Measurements from ENCODE around the gene GIMD1.
"Not testable (repeated sequence)": the region's sequence is repeated elsewhere in the genome, so short reads cannot be mapped to it uniquely, and the experiment has no call there.

Gene GIMD1

DNA sequence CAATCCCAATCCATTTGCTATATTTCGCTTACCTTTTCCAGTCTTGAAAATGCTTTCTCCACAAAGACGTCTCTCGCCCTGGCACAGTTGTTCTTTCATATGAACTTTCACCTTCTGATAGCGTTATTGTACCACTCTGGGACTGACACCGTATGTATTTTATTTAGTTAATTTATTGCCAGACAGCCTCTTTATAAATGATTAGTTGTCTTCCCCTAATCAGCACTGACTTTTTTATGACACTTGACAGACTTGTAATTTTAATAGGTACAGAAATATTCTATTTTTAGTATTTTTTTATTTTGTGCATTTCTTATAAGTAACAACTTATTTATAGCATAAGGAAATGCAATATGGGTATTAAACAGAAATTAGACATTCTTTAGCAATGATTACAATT lies at the start of gene GIMD1:
Gene GIMD1 (minus strand): TSS at position 101 of the 400 bp plus-strand sequence. CDS start 1,343 bp downstream, outside the sequence.
- DNase-seq (ENCODE audit: low read depth in 3 of 3, low spot score in 1 of 3) = no peak

DNA sequence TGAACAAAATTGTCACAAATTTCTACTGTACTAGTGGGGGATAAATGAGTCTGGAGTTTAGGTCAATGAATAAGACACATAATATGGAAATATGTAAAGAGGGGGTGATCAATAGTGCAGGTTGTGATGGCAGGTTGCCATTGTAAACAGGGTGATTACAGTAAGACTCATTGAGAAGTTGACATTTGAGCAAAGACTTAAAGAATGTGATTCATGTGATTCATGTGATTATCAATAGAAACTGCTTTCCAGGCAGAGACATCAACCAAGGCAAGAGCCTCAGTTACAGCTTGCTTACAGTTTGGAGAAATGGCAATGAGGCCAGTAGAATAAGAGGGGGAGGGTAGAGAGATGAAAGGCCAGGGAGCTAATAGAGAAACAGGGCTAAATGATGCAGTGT lies 45.8 kb upstream of the GIMD1 start:
- no peak for DNase-seq (ENCODE audit: low read depth in 3 of 3, low spot score in 1 of 3)

DNA sequence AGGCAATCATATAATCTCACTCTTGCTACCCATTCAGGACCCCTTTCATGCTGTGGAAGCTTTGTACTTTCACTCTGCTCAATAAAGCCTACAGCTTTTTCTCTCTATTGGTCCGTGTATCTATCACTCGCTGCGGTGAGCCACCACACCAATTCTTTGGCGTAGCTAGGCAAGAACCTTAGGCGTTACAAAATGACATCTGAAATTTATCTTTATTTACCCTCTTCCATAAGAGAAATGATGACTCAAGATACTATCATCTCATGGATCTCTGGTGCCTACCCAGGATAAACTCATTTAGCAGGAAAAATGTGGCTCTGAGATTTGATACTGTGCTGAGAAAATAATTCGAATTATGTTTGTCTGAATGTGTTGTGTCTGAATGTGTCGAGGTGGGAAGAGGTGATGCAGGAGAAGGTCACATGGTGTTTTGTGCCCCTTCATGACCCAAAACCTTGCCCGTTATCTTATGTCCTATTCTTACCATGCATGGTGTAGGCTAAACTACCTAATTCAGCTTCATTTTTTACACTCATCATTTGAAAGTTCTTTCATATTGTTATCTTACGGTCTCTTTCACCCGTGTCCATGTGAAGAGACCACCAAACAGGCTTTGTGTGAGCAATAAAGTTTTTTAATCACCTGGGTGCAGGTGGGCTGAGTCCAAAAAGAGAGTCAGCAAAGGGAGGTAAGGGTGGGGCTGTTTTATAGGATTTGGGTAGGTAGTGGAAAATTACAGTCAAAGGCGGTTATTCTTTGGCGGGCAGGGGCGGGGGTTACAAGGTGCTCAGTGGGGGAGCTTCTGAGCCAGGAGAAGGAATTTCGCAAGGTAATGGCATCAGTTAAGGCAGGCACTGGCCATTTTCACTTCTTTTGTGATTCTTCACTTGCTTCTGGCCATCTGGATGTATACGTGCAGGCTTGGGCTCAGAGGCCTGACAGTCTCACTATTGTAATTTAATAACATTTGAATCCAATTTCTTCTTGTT lies 41.6 kb upstream of the GIMD1 start:
- no peak for DNase-seq (ENCODE audit: low read depth in 3 of 3, low spot score in 1 of 3)

DNA sequence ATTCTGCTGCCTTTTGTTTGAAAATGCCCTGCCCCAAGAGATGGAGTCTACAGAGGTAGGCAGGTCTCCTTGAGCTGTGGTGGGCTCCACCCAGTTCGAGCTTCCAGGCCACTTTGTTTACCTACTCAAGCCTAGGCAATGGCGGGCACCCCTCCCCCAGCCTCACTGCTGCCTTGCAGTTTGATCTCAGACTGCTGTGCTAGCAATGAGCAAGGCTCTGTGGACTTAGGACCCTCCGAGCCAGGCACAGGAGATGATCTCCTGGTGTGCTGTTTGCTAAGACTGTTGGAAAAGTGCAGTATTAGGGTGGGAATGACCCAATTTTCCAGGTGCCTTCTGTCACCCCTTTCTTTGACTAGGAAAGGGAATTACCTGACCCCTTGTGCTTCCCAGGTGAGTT lies 39.4 kb upstream of the GIMD1 start:
- DNase-seq (ENCODE audit: low read depth in 3 of 3, low spot score in 1 of 3) = not testable (repeated sequence)

DNA sequence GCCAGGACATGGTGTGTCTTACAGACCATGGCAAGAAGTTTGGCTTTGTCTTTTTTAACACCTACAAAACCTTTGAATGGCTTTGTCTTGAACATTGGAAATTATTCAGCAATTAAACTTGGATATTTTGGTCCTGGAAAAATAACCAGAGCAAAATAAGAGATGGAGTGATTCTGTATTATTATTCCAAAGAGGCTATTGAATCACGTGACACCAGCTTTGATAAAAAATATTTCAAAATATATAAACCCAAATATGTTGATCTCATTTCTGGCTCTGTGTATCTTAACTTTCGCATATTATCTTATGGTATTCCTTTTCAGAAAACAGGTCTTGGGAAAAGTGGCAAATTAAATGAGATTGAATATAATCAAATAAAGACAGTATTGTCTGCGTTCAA lies 32.6 kb upstream of the GIMD1 start:
- DNase-seq (ENCODE audit: low read depth in 3 of 3, low spot score in 1 of 3) = no peak

DNA sequence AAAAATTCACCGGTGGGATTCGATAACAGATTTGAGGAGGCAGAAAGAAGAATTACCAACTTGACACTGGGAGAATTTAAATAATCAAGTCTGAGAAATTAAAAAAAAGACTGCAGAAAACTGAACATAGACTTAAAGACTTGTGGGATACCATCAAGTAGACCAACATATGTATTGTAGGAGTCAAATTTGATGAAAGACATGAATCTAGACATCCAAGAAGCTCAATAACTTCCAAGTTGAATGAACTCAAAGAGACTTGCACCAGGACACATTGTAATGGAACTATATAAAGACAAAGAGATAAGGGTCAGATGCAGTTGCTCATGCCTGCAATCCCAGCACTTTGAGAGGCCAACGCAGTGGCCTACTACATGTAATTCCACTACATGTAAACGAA lies 30.3 kb upstream of the GIMD1 start:
- not testable (repeated sequence) for DNase-seq (ENCODE audit: low read depth in 3 of 3, low spot score in 1 of 3)

DNA sequence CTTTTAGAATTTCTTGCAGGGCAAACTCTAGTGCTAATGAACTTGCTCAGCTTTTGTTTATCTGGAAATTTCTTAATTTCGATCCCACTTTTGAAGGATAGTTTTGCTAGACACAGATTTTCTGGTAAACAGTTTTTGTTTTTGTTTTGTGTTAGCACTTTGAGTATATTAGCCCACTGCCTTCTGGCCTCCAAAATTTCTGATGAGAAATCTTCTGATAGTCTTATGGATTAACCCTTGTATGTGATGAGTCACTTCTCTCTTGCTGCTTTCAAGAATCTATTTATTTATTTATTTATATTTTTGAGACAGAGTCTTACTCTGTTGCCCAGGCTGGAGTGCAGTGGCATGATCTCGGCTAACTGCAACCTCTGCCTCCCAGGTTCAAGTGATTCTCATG lies 27.0 kb upstream of the GIMD1 start:
- no peak for DNase-seq (ENCODE audit: low read depth in 3 of 3, low spot score in 1 of 3)

DNA sequence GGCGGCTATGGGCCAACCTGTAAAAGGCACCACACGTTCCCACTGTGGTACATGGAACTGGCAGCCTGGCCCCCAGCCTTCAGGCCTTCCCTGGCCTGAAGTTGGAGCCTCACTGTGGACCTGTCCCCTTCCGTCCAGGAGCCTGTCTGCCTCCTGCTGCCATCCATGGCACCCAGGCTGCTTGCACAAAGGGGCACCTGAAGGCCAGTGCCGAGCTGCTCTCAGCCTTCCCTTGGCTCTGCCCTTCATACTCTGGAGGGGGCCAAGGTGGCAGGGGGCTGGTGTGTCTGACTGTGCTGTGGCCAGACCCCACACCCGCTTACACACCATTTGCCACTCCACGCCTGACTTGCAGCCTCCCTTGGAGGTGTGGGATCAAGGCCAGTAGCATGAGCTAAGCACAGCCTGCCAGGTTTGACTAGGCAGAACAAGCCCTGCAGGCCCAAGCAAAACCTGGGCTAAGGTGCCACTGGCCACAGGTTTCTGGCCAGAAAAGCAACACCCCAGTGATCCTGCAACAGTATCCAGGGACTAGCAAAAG lies 17.3 kb upstream of the GIMD1 start:
- no peak for DNase-seq (ENCODE audit: low read depth in 3 of 3, low spot score in 1 of 3)

DNA sequence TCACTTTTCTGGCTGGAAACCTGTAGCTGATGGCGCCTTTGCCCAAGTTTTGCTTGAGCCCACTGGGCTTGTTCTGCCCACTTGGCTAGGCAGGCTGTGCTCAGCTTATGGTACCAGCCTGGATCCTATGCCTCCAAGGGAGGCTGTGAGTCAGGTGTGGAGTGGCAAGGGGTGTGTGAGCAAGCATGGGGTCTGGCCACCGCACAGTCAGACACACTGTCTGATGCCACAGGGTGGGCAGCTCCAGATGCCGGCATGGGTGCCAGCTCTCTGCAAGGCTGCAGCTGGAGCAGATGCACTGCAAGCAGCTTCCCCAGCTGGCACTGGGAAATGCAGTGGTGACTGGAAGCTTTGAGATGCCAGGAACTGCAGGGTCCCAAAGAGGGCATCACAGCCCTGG lies 16.3 kb upstream of the GIMD1 start:
- no peak for DNase-seq (ENCODE audit: low read depth in 3 of 3, low spot score in 1 of 3)

DNA sequence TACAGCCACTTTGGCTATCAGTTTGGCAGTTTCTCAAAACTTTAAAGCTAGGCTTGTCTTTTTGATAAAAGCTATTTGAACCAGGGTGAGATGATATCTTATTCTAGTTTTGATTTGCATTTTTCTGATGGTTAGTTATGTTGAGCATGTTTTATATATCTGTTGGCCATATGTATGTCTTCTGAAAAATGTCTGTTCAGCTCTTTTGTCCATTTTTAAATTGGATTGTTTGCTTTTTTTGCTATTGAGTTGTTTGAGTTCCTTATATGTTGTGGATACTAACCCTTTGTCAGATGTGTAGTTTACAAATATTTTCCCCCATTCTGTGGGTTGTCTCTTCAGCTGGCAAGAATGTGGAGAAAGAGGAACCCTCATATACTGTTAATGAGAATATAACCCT lies 11.6 kb upstream of the GIMD1 start:
- DNase-seq (ENCODE audit: low read depth in 3 of 3, low spot score in 1 of 3) = no peak

DNA sequence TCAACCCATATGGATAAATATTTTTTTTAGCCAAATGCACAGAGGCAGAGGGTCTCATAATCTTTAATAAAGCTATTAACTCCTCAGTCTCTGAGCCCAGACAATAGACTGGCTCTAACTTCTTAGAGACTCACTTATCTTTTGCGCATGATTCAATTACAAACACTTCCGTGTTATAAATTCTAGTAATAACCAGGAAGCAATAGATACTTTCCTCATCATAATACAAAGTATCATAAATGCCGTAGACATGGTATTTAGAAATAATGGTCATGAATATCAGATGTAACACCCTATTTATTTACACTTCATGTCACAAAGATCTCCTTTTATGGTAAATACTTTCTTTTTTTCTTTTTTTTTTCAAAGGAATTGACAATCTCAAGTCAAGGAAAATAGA lies 4.4 kb upstream of the GIMD1 start:
- DNase-seq (ENCODE audit: low read depth in 3 of 3, low spot score in 1 of 3) = no peak

DNA sequence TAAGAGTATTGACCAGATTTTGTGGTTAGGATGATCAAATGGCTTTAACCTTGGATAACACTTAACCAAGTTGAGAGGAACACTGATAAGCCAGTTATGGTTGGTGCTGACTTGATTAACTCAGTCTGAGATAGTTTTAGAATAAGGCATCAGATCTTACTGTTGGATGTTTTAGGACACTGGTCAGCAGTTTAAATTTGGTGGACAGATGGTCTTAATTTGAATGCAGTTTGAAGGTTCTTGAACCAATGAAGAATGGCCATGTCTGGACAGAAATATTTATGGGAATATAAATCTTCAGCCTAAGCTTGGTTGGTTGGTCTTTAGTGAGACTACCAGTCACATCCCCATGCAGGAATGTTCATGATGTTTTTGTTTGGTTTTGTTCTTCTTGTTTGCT lies 2.6 kb upstream of the GIMD1 start:
- DNase-seq (ENCODE audit: low read depth in 3 of 3, low spot score in 1 of 3) = no peak

DNA sequence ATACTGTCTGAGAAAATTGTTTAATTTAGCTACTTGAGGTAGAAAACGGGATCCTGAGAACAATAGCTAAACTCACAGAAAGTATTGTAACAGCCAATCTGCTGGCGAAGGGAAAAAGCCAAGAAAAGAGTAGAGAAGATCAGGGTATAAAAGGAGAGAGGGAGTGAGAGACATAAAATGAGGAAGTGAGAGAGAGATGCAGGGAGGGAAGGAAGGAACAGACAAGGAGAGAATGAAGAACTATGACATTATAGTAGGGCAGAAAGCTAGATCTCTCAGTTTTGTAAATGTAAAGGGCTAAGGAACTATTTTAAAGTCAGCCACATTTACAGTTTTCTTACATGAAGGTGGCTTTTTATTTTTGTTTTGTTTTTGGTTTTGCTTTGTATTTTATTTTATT lies 1.6 kb upstream of the GIMD1 start:
- DNase-seq (ENCODE audit: low read depth in 3 of 3, low spot score in 1 of 3) = no peak

DNA sequence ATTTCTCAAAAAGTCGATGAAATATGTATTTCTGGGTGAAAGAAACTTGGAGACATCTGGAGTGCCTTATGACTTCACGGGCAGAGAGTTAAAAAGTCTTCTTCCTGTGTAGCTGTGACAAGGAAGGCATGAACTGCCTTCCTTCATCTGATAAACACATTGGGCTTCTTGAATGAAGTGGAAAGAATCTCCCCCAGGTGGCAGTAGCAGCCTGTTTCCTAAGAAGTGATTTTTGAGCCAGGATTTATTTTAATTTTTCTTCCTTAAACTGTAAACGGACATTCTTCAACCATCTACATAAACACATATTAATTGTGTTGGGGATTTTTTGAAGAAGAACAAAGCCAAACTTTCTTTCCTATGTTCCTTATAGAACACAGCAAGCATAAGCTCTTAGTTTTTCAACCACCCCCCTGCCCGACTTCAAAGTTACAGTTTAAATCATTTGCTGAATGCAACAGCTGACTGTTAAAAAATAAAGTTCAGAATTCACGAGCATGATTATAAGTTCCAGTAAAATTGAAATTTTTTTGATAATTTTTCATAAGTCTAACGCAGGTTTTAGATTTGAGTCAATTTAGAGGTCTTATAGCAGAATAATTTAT lies 980 bp upstream of the GIMD1 start:
- DNase-seq (ENCODE audit: low read depth in 3 of 3, low spot score in 1 of 3) = no peak

DNA sequence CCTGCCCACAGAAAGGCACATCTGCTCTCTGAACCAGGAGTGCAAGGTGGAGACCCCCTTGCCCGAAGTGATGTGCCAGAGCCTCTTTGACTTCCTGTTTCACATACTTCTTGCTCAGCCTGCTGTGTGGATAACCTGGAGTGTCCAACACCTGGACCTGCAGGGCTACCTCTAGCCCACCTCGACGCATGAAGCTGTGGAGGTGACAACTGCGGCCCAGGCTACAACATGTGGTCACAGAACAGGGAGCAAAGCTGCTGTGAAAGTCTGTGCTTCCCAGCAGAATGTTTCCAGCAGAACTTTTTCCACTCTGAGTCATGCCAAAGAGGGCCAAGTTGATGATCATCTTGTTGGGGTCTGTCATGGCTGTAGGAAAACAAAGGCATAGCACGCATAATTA lies 1.5 kb downstream of the GIMD1 start:
- DNase-seq (ENCODE audit: low read depth in 3 of 3, low spot score in 1 of 3) = no peak

DNA sequence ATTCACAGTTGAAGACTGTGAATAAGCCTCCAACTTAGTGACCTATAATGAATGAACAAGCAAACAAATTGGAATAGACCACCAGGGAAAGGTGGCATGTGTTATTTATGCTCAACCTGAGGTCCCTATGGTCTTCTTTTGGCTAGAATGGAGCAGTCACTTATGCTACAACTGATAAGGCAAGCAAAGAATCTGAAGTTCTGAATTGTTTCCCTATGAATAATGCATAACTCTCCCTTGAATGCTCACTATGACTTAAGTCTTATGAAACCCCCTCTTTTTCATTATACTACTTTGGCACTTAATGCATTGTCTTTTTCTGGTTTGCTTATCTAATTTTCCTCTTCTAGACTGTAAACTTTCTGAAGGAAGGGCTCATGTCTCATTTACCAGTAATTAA lies 2.6 kb downstream of the GIMD1 start:
- DNase-seq (ENCODE audit: low read depth in 3 of 3, low spot score in 1 of 3) = no peak

DNA sequence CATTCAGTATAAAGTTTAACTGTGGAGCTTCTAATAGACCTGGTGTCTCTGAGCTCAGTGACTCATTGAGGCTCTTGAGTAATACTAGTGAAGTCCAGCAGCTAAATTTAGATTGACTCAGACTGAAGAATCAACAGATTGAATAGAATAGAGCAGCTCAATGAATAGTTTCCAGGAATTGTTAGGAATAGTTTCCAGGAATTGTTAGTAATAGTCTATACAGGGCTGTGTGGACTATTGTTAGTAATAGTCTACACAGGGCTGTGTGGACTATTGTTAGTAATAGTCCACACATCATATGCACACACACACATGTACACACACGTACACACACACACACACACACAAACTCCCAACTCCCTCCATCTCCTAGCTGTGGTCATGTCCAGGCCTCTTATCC lies 3.0 kb downstream of the GIMD1 start:
- no peak for DNase-seq (ENCODE audit: low read depth in 3 of 3, low spot score in 1 of 3)

DNA sequence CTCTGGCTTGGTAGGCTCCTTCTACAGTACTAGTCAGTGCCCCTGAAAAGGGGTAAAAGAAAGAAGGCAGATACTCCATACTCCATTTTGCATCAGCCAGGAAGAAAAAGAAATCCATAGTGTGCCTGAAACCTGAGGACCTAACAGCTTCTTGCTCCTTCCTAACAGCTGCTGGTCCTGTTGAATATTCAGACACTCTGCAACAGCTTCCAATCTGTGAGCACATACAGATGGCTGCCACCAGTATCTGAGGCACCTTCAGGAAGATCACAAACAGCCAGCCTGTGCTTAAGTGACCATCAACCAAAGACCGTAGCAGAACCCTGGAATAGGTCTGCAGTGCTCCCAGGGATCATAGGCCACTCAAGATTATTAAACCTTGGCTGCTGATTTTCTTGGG lies 4.3 kb downstream of the GIMD1 start:
- DNase-seq (ENCODE audit: low read depth in 3 of 3, low spot score in 1 of 3) = no peak

DNA sequence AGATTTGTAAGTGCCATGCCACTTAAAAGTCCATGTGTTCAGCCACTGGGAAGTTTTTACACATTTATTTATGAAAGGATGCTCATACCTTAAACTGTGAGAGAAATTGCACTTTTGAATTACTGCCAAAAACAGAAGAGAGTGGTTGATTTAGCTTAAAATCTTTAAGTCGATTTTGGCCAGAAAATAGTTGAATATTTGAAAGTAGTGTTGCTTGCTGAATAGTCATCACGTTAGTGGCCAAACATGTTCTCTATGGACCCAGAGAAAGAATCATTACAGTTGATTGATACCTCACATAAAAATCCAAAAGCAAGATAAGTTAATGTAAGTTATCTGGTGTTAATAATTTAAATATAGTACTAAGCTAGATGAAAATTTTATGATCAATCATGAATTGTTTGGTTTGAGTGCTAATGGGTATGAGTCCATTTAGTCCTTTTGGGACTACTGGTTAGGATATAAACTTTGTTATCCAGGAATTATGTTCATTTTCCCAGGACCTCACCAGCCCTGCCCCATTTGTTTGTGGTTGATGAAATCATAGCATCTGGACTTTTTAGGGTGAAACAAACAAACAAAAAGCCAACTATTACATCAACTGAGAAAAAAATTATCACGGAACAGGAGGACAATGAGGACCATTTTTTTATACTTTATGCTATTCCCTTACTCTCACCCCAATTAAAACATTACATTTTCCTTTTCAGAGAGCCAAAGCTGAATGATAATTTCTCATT lies 6.3 kb downstream of the GIMD1 start:
- no peak for DNase-seq (ENCODE audit: low read depth in 3 of 3, low spot score in 1 of 3)

DNA sequence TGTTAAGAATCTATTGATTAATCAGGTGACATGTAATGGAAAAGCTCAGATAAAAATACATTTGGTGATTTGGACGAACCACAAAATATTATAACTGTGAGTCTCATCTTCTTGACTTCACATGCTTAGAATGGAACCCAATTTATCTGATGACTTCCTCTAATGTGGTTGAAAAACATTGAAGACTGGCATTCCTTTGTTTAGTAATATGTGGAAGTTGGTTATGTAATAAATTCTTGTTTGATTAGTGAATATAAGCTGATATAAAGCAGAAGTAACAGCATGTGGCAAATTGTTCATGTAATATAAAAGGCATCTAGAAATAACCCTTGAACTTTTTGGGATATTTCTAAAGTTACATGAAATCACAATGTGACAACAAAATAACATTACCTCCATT lies 9.7 kb downstream of the GIMD1 start:
- no peak for DNase-seq (ENCODE audit: low read depth in 3 of 3, low spot score in 1 of 3)

DNA sequence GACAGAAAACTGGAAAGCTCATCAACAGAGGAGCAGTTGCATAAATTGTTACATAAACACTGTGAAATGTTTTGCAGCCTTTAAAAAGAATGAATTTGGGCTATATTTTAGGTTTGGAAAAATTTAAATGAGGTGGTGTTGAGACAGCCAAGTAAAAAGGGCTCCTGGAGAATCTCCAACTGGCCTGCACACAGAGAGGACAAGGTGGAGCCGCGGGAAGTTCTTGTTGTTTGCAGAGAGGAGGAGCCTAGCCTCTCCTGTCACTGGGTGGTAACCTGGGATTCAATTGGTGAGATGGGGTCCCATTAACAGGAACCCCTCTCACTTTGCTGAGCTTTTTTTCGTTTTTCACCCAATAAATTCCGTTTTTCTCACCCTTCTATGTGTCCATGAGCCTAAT lies 13.4 kb downstream of the GIMD1 start:
- no peak for DNase-seq (ENCODE audit: low read depth in 3 of 3, low spot score in 1 of 3)

DNA sequence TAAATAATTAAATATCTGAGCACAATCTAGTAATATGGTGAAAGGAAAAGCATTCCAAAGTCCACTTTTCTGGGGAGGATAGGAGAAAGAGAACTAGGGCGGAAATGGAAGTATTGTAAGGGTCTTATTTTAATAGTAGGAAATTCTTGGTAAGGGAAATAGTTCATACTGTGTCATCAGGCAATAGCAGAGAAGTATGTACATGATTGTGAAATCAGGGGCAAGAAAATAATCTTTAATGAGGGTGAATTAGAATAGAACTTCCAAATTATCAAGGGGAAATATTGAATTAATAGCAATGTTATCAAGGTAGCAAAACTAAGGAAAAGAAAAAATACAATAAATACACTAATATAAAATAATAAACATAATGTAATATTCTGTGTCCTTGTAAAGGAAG lies 14.8 kb downstream of the GIMD1 start:
- no peak for DNase-seq (ENCODE audit: low read depth in 3 of 3, low spot score in 1 of 3)

Data from stimulated activated CD4-positive, alpha-beta T cell treated with anti-CD3 and anti-CD28 coated beads, TNF-alpha, amount 100 ng/mL, for 1 hour (primary cell).